GM12878 (cell line): ENCODE data around the gene USP38. TPM values are rescaled to one million over a fixed set of nuclear protein-coding genes. Genes with fewer than 3 reads are reported as not detected.

Source experiments
- ATAC-seq: fragments of 200-7000 bp; cut with Tn5 transposase; 3 replicates; pipeline ENCODE4 v1.9.1; 2020; ENCODE audit warnings: mild to moderate bottlenecking, moderate library complexity
- BruUV-seq: library from RNA; stranded (reverse); fragments of 400-500 nt; replicated peaks from 2 replicates; lab custom pipeline; 2021; lab: Mats Ljungman, UMichigan
- CTCF ChIA-PET: fragments of 300-600 bp; sonication (Branson Sonifier 250); formaldehyde crosslinking; extraction: SDS; loops from one replicate; lab custom pipeline; 2021; ENCODE audit warnings: inconsistent platforms; lab: Yijun Ruan, JAX
- POLR2A ChIA-PET: fragments of 350-600 bp; formaldehyde crosslinking; extraction: SDS; loops from one replicate; lab custom pipeline; 2021; ENCODE audit warnings: inconsistent platforms; lab: Charles Lee
- RAD21 ChIA-PET: fragments of 300-600 bp; sonication (Branson Sonifier 250); formaldehyde crosslinking; loops from one replicate; lab custom pipeline; 2023; ENCODE audit warnings: antibody characterized with exemption; ENCODE audit not compliant: unreplicated experiment; lab: Charles Lee
- SMC1A ChIA-PET: fragments of 300-600 bp; sonication (Branson Sonifier 250); formaldehyde crosslinking; loops from one replicate; lab custom pipeline; 2023; ENCODE audit not compliant: unreplicated experiment, uncharacterized antibody; lab: Charles Lee
- DNase-seq: peaks from one replicate; pipeline ENCODE4 v3.0.0-alpha.2; 2011; ENCODE audit warnings: low read depth, low spot score
- FAIRE-seq: peaks from 3 replicates; lab custom pipeline; 2011; peaks lifted over from hg19 to GRCh38; lab: Jason Lieb, UNC
- H2AFZ ChIP-seq: 2 replicates; pipeline ENCODE4 v1.6.0; 2011; ENCODE audit warnings: low read depth, low read length, control low read depth; ENCODE audit not compliant: control insufficient read depth
- H3K27ac ChIP-seq: 2 replicates; pipeline ENCODE4 v1.5.1; 2011; ENCODE audit warnings: control low read depth; ENCODE audit not compliant: control insufficient read depth, insufficient read depth
- H3K27me3 ChIP-seq, 2 experiments: replicated peaks in 1 of 2; 2 replicates each; pipeline versions ENCODE4 v1.6.0 to v1.6.1; 2011; ENCODE audit warnings: low read length in 1 of 2; ENCODE audit not compliant: control insufficient read depth in 2 of 2, insufficient read depth in 2 of 2
- H3K36me3 ChIP-seq, 2 experiments: 2 replicates each; pipeline ENCODE4 v1.5.1; 2011; ENCODE audit warnings: low read length in 1 of 2; ENCODE audit not compliant: control insufficient read depth in 2 of 2, insufficient read depth in 2 of 2
- H3K4me1 ChIP-seq: 2 replicates; pipeline ENCODE4 v1.6.1; 2011; ENCODE audit warnings: mild to moderate bottlenecking, low read length, moderate library complexity, mixed read lengths; ENCODE audit not compliant: control insufficient read depth, insufficient read depth
- H3K4me2 ChIP-seq: 2 replicates; pipeline ENCODE4 v1.6.0; 2011; ENCODE audit warnings: control low read depth; ENCODE audit not compliant: control insufficient read depth, insufficient read depth
- H3K4me3 ChIP-seq: fragments of 200-600 bp; sonication (generic); 2 replicates; pipeline ENCODE4 v1.5.1; 2016
- H3K79me2 ChIP-seq: 2 replicates; pipeline ENCODE4 v1.6.0; 2011; ENCODE audit warnings: low read length; ENCODE audit not compliant: control insufficient read depth, insufficient read depth
- H3K9ac ChIP-seq: 2 replicates; pipeline ENCODE4 v1.8.0; 2011; ENCODE audit warnings: low read length, control low read depth, mixed read lengths; ENCODE audit not compliant: control insufficient read depth, insufficient read depth
- H3K9me3 ChIP-seq: replicated peaks from 3 replicates; pipeline ENCODE4 v1.5.1; 2011; ENCODE audit warnings: mild to moderate bottlenecking, low read length; ENCODE audit not compliant: control insufficient read depth, insufficient read depth
- H4K20me1 ChIP-seq: 2 replicates; pipeline ENCODE4 v1.6.0; 2011; ENCODE audit not compliant: control insufficient read depth, insufficient read depth
- CEBPB ChIP-seq, 2 experiments: fragments of 150-350 bp in 1 of 2; IDR thresholded peaks; 2 replicates each; pipeline ENCODE4 v1.6.1; 2012 to 2014; ENCODE audit warnings: low read depth in 2 of 2, low read length in 2 of 2, borderline replicate concordance in 1 of 2, inconsistent platforms in 1 of 2
- CHD2 ChIP-seq: IDR thresholded peaks from 2 replicates; pipeline ENCODE4 v1.6.1; 2011; ENCODE audit warnings: low read depth, low read length, improper control_type of control experiment, borderline replicate concordance
- E2F4 ChIP-seq: IDR thresholded peaks from 2 replicates; pipeline ENCODE4 v1.6.1; 2012; ENCODE audit warnings: low read depth, low read length, improper control_type of control experiment
- FOXK2 ChIP-seq: fragments of 450-650 bp; IDR thresholded peaks from 2 replicates; pipeline ENCODE4 v1.6.1; 2017; ENCODE audit warnings: mild to moderate bottlenecking, moderate library complexity
- JUNB ChIP-seq: IDR thresholded peaks from 2 replicates; pipeline ENCODE4 v1.6.1; 2016; ENCODE audit warnings: antibody characterized with exemption, mild to moderate bottlenecking
- JUND ChIP-seq: IDR thresholded peaks from 2 replicates; pipeline ENCODE4 v1.6.1; 2012; ENCODE audit warnings: low read depth, mild to moderate bottlenecking, low read length, improper control_type of control experiment, moderate library complexity
- KLF5 ChIP-seq: fragments of 450-650 bp; IDR thresholded peaks from 2 replicates; pipeline ENCODE4 v1.6.1; 2014; ENCODE audit warnings: mild to moderate bottlenecking; ENCODE audit not compliant: partially characterized antibody
- MTA2 ChIP-seq: fragments of 450-650 bp; IDR thresholded peaks from 2 replicates; pipeline ENCODE4 v1.6.1; 2016; ENCODE audit warnings: low read depth, mild to moderate bottlenecking, moderate library complexity
- MYB ChIP-seq: fragments of 150-350 bp; IDR thresholded peaks from 2 replicates; pipeline ENCODE4 v1.6.1; 2014; ENCODE audit warnings: mild to moderate bottlenecking, low read depth, low read length, borderline replicate concordance
- NKRF ChIP-seq: fragments of 450-650 bp; conservative IDR thresholded peaks from 2 replicates; pipeline ENCODE4 v1.6.1; 2017; ENCODE audit warnings: mild to moderate bottlenecking, moderate library complexity
- POLR2AphosphoS5 ChIP-seq: IDR thresholded peaks from 2 replicates; pipeline ENCODE4 v1.6.1; 2011; ENCODE audit warnings: mild to moderate bottlenecking, low read length, inconsistent platforms
- TAF1 ChIP-seq: IDR thresholded peaks from 2 replicates; pipeline ENCODE4 v1.6.1; 2011; ENCODE audit warnings: mild to moderate bottlenecking, low read depth, low read length, borderline replicate concordance
- TCF12 ChIP-seq: IDR thresholded peaks from 2 replicates; pipeline ENCODE4 v1.6.1; 2011; ENCODE audit warnings: low read depth, mild to moderate bottlenecking, low read length
- ZNF274 ChIP-seq: IDR thresholded peaks from one replicate; pipeline ENCODE4 v1.8.0; 2011; ENCODE audit not compliant: insufficient read length, insufficient read depth
- ZSCAN29 ChIP-seq: fragments of 450-650 bp; IDR thresholded peaks from 2 replicates; pipeline ENCODE4 v1.6.1; 2017; ENCODE audit warnings: mild to moderate bottlenecking, moderate library complexity
- ZZZ3 ChIP-seq: IDR thresholded peaks from 2 replicates; pipeline ENCODE4 v1.6.1; 2011; ENCODE audit warnings: low read depth; ENCODE audit not compliant: control insufficient read depth, insufficient read length
- WGBS: methylation state at CpG from one replicate; pipeline ENCODE4 v1.1.6; 2016; ENCODE audit warnings: low lambda C conversion rate; ENCODE audit not compliant: insufficient replicate concordance, insufficient coverage; ENCODE audit errors: missing lambda C conversion rate; 5-methylcytosine and 5-hydroxymethylcytosine counted together
- in situ Hi-C: fragments of 300-500 bp; cut with MboI; formaldehyde crosslinking; loops from 9 replicates; pipeline ENCODE4 v1.14.3; 2018; ENCODE audit warnings: mixed read lengths
- intact Hi-C: fragments of 100-400 bp; cut with micrococcal nuclease; formaldehyde crosslinking; loops from one replicate; pipeline ENCODE4 v1.14.2; 2022; ENCODE audit not compliant: unreplicated experiment
- polyA plus RNA-seq, 11 experiments: library from polyadenylated mRNA; depleted of rRNA in 4 of 11; unstranded in 6 of 11; stranded (reverse) in 5 of 11; fragments of >200 nt; fragmentation: Nextera tagmentation in 4 of 11; fragmentation: Illumina TruSeq in 1 of 11; extraction: Ambion mirVana in 4 of 11; extraction: Trizol in 1 of 11; gene quantifications; 1 replicate in 1 of 11; 2 replicates in 10 of 11; pipeline versions ENCODE4 v1.2.1 to v1.2.3, GENCODE V29; 2011 to 2016; ENCODE audit warnings: inconsistent platforms in 2 of 11, missing spikeins in 2 of 11, low read depth in 1 of 11
- total RNA-seq, 4 experiments: library from RNA; depleted of rRNA in 3 of 4; stranded (reverse); fragments of >200 nt in 3 of 4; fragmentation: Illumina TruSeq in 1 of 4; extraction: Trizol in 1 of 4; gene quantifications; 2 replicates each; pipeline versions ENCODE4 v1.2.1 to v1.2.3, GENCODE V29; 2013 to 2021
- TF ChIP-seq, protein P1 (sequence below): fragments of 450-650 bp; IDR thresholded peaks from 2 replicates; pipeline ENCODE4 v1.6.1; 2018; ENCODE audit warnings: mild to moderate bottlenecking, low read depth, moderate library complexity; ENCODE audit not compliant: partially characterized antibody

USP38 gene
- total and polyA plus RNA-seq, 10 of the 15 experiments (the other 5 are each of a cell fraction or from before 2014, with no cell fraction given) = 4.4 to 19.0 (median 14.7) TPM

- no peak for TF ChIP-seq NKRF
- no peak for TF ChIP-seq ZSCAN29
- no peak for TF ChIP-seq JUNB
- no peak for TF ChIP-seq MTA2
- TF ChIP-seq, protein P1, sequence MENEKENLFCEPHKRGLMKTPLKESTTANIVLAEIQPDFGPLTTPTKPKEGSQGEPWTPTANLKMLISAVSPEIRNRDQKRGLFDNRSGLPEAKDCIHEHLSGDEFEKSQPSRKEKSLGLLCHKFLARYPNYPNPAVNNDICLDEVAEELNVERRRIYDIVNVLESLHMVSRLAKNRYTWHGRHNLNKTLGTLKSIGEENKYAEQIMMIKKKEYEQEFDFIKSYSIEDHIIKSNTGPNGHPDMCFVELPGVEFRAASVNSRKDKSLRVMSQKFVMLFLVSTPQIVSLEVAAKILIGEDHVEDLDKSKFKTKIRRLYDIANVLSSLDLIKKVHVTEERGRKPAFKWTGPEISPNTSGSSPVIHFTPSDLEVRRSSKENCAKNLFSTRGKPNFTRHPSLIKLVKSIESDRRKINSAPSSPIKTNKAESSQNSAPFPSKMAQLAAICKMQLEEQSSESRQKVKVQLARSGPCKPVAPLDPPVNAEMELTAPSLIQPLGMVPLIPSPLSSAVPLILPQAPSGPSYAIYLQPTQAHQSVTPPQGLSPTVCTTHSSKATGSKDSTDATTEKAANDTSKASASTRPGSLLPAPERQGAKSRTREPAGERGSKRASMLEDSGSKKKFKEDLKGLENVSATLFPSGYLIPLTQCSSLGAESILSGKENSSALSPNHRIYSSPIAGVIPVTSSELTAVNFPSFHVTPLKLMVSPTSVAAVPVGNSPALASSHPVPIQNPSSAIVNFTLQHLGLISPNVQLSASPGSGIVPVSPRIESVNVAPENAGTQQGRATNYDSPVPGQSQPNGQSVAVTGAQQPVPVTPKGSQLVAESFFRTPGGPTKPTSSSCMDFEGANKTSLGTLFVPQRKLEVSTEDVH = no peak
- no peak for TF ChIP-seq KLF5
These were observed 67.1 kb downstream of the USP38 start (continued) for GRCh38 chr4:143251779-143252178.

DNA sequence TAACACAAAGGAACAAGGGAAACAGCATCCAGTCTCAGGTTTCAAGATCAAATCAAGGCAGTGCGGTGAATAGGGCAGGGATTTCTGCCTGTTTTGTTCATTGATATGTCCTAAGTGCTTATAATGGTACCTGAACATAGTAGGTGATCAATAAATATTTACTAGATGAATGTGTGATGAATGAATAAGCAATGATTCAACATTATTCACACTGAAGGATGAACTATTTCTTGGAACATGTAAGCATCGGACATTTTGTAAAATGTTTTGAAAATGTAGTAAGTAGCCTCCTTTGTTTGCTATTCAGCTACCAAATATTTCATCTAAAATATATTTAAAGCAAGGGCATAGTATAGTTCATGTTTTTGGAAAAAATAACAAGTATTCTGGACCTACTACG, 67.8 kb downstream of the USP38 start:
- ATAC-seq = no peak
- ChIA-PET SMC1A (interaction anchor here (0.6 kb wide), 1 partner anchor 260 kb away, joined by 5 read pairs; no protein-coding TSS in a partner anchor), RAD21 (no interaction called here), CTCF (interaction anchor here (1.1 kb wide), 1 partner anchor 12 kb away, joined by 3 read pairs; no protein-coding TSS in a partner anchor), POLR2A (no interaction called here)
- Histone ChIP-seq H3K27me3 (no peaks in the 10 kb centered on the region; a peak in 1 of 4 replicates), H3K4me1 (no peaks in the 10 kb centered on the region), H4K20me1 (no peaks in the 10 kb centered on the region), H3K9ac (no peak overlapping the region), H3K9me3 (no peaks in the 10 kb centered on the region), H3K4me3 (no peak overlapping the region), H3K27ac (no peak overlapping the region), H3K36me3 (no peaks in the 10 kb centered on the region), H3K4me2 (no peak overlapping the region), H2AFZ (no peak overlapping the region), H3K79me2 (no peaks in the 10 kb centered on the region)
- TF ChIP-seq ZNF274 (no peak), JUND (no peak), CEBPB (IDR thresholded peaks at IDR 0.05; ENCODE audit: borderline replicate concordance in 1 of 2, low read depth in 2 of 2, low read length in 2 of 2) (no peak), FOXK2 (no peak), CHD2 (no peak), ZZZ3 (no peak), MYB (no peak), TCF12 (no peak), TAF1 (no peak), POLR2AphosphoS5 (no peak), E2F4 (no peak)
- BruUV-seq = no TSS peak
- WGBS = 72% methylated on average over 3 of the region's 3 CpGs
- FAIRE-seq = no peak
- DNase-seq = no peak
- intact Hi-C loops = no loop called here
- in situ Hi-C loops = no loop called here
